HepG2 (cell line): ENCODE measurements around the gene C1orf115. TPM values are rescaled to one million over a fixed set of nuclear protein-coding genes. Genes with fewer than 3 reads are reported as not detected.

Experiments
- ARHGAP35 ChIP-seq: sonication (generic); formaldehyde crosslinking; IDR thresholded peaks from 2 replicates; pipeline ENCODE4 v1.9.0; 2022; ENCODE audit warnings: mild to moderate bottlenecking, inconsistent platforms, moderate library complexity, missing genetic modification reagents, borderline replicate concordance
- ATF1 ChIP-seq: IDR thresholded peaks from 2 replicates; pipeline ENCODE4 v1.6.1; 2016; ENCODE audit warnings: mild to moderate bottlenecking, control low read depth
- BCL3 ChIP-seq: sonication (generic); formaldehyde crosslinking; IDR thresholded peaks from 2 replicates; pipeline ENCODE4 v1.5.1; 2020; ENCODE audit warnings: mild to moderate bottlenecking, missing genetic modification reagents, moderate library complexity
- CHD2 ChIP-seq: IDR thresholded peaks from 2 replicates; pipeline ENCODE4 v1.6.1; 2011; ENCODE audit warnings: low read depth, low read length, improper control_type of control experiment
- EHMT2 ChIP-seq: fragments of 200-600 bp; sonication (generic); IDR thresholded peaks from 2 replicates; pipeline ENCODE4 v1.7.0; 2017; ENCODE audit warnings: antibody characterized with exemption, low read depth, low read length, borderline replicate concordance
- ELF4 ChIP-seq: sonication (generic); formaldehyde crosslinking; IDR thresholded peaks from 2 replicates; pipeline ENCODE4 v1.5.0; 2020; ENCODE audit warnings: missing genetic modification reagents, mild to moderate bottlenecking, moderate library complexity, borderline replicate concordance
- ERF ChIP-seq: IDR thresholded peaks from 2 replicates; pipeline ENCODE4 v1.6.1; 2018; ENCODE audit warnings: missing biosample characterization, missing genetic modification reagents
- KLF12 ChIP-seq: sonication (generic); formaldehyde crosslinking; IDR thresholded peaks from 2 replicates; pipeline ENCODE4 v1.4.0; 2020; ENCODE audit warnings: missing genetic modification reagents, borderline replicate concordance
- NR3C1 ChIP-seq: sonication (generic); formaldehyde crosslinking; IDR thresholded peaks from 2 replicates; pipeline ENCODE4 v1.4.0; 2020; ENCODE audit warnings: missing genetic modification reagents
- RBFOX2 ChIP-seq: fragments of 200-400 bp; formaldehyde crosslinking; IDR thresholded peaks from 2 replicates; pipeline ENCODE4 v1.6.1; 2017; ENCODE audit warnings: low read depth, mild to moderate bottlenecking, low read length
- TCF12 ChIP-seq, 2 experiments: fragments of 450-650 bp in 1 of 2; sonication (generic) in 1 of 2; formaldehyde crosslinking in 1 of 2; IDR thresholded peaks; 2 replicates each; pipeline versions ENCODE4 v1.6.1 to v1.8.0; 2017 to 2022; ENCODE audit warnings: antibody characterized with exemption in 1 of 2, mild to moderate bottlenecking in 1 of 2, missing genetic modification reagents in 1 of 2, moderate library complexity in 1 of 2
- ZBTB7A ChIP-seq: sonication (generic); formaldehyde crosslinking; IDR thresholded peaks from 2 replicates; pipeline ENCODE4 v1.8.0; 2022; ENCODE audit warnings: mild to moderate bottlenecking, missing genetic modification reagents
- ZNF124 ChIP-seq: sonication (generic); formaldehyde crosslinking; IDR thresholded peaks from 2 replicates; pipeline ENCODE4 v1.4.0; 2020; ENCODE audit warnings: missing genetic modification reagents
- ZNF513 ChIP-seq: sonication (generic); formaldehyde crosslinking; conservative IDR thresholded peaks from 2 replicates; pipeline ENCODE4 v1.5.0; 2020; ENCODE audit warnings: missing genetic modification reagents
- ZSCAN9 ChIP-seq: IDR thresholded peaks from 2 replicates; pipeline ENCODE4 v1.6.1; 2016; ENCODE audit warnings: borderline replicate concordance
- polyA plus RNA-seq, 8 experiments: library from polyadenylated mRNA; depleted of rRNA in 3 of 8; stranded (reverse) in 7 of 8; unstranded in 1 of 8; fragments of >200 nt; fragmentation: Illumina TruSeq in 4 of 8; extraction: Trizol in 4 of 8; gene quantifications; 2 replicates each; pipeline versions ENCODE4 v1.2.1 to v1.2.3, GENCODE V29; 2011 to 2016; ENCODE audit warnings: low read depth in 4 of 8, missing spikeins in 1 of 8, mixed read lengths in 1 of 8; ENCODE audit not compliant: insufficient read depth in 1 of 8
- total RNA-seq, 5 experiments: library from RNA; depleted of rRNA; stranded (reverse); fragments of >200 nt; fragmentation: Illumina TruSeq; extraction: Trizol; gene quantifications; 2 replicates each; pipeline ENCODE4 v1.2.3, GENCODE V29; 2016; ENCODE audit warnings: low read depth in 1 of 5
- TF ChIP-seq, protein P1 (sequence below): sonication (generic); formaldehyde crosslinking; IDR thresholded peaks from 2 replicates; pipeline ENCODE4 v1.4.0; 2020; ENCODE audit warnings: mild to moderate bottlenecking, missing genetic modification reagents
- TF ChIP-seq, protein P2 (sequence below): sonication (generic); formaldehyde crosslinking; IDR thresholded peaks from 2 replicates; pipeline ENCODE4 v1.8.0; 2022; ENCODE audit warnings: mild to moderate bottlenecking, missing genetic modification reagents
- TF ChIP-seq, protein P3 (sequence below): sonication (generic); formaldehyde crosslinking; IDR thresholded peaks from 2 replicates; pipeline ENCODE4 v1.5.1; 2020; ENCODE audit warnings: mild to moderate bottlenecking, missing genetic modification reagents, borderline replicate concordance

The C1orf115 gene
- total and polyA plus RNA-seq, 2 of the 13 experiments (the other 11 are each of a cell fraction or from before 2014, with no cell fraction given) = 25.2 to 85.9 TPM

- TF ChIP-seq BCL3 (CRISPR knock-in tag) (no peak), EHMT2 (no peak; the same call in 1 of the 2 replicates), ELF4 (no peak), TCF12 (IDR thresholded peaks at IDR 0.05) (no peak), TCF12 (CRISPR knock-in tag; IDR thresholded peaks at IDR 0.05) (no peak), ARHGAP35 (CRISPR knock-in tag) (no peak), ERF (CRISPR knock-in tag) (no peak), ATF1 (CRISPR knock-in tag) (peak; percentile 27; the same call in 1 of the 2 replicates), ZNF513 (CRISPR knock-in tag) (no peak), CHD2 (no peak), ZBTB7A (CRISPR knock-in tag) (no peak), RBFOX2 (no peak), KLF12 (CRISPR knock-in tag) (no peak), ZNF124 (no peak), NR3C1 (CRISPR knock-in tag) (no peak), ZSCAN9 (no peak)
- TF ChIP-seq, protein P1, sequence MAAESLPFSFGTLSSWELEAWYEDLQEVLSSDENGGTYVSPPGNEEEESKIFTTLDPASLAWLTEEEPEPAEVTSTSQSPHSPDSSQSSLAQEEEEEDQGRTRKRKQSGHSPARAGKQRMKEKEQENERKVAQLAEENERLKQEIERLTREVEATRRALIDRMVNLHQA (CRISPR knock-in tag) = no peak
- TF ChIP-seq, protein P2, sequence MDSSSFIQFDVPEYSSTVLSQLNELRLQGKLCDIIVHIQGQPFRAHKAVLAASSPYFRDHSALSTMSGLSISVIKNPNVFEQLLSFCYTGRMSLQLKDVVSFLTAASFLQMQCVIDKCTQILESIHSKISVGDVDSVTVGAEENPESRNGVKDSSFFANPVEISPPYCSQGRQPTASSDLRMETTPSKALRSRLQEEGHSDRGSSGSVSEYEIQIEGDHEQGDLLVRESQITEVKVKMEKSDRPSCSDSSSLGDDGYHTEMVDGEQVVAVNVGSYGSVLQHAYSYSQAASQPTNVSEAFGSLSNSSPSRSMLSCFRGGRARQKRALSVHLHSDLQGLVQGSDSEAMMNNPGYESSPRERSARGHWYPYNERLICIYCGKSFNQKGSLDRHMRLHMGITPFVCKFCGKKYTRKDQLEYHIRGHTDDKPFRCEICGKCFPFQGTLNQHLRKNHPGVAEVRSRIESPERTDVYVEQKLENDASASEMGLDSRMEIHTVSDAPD (CRISPR knock-in tag) = no peak
- TF ChIP-seq, protein P3, sequence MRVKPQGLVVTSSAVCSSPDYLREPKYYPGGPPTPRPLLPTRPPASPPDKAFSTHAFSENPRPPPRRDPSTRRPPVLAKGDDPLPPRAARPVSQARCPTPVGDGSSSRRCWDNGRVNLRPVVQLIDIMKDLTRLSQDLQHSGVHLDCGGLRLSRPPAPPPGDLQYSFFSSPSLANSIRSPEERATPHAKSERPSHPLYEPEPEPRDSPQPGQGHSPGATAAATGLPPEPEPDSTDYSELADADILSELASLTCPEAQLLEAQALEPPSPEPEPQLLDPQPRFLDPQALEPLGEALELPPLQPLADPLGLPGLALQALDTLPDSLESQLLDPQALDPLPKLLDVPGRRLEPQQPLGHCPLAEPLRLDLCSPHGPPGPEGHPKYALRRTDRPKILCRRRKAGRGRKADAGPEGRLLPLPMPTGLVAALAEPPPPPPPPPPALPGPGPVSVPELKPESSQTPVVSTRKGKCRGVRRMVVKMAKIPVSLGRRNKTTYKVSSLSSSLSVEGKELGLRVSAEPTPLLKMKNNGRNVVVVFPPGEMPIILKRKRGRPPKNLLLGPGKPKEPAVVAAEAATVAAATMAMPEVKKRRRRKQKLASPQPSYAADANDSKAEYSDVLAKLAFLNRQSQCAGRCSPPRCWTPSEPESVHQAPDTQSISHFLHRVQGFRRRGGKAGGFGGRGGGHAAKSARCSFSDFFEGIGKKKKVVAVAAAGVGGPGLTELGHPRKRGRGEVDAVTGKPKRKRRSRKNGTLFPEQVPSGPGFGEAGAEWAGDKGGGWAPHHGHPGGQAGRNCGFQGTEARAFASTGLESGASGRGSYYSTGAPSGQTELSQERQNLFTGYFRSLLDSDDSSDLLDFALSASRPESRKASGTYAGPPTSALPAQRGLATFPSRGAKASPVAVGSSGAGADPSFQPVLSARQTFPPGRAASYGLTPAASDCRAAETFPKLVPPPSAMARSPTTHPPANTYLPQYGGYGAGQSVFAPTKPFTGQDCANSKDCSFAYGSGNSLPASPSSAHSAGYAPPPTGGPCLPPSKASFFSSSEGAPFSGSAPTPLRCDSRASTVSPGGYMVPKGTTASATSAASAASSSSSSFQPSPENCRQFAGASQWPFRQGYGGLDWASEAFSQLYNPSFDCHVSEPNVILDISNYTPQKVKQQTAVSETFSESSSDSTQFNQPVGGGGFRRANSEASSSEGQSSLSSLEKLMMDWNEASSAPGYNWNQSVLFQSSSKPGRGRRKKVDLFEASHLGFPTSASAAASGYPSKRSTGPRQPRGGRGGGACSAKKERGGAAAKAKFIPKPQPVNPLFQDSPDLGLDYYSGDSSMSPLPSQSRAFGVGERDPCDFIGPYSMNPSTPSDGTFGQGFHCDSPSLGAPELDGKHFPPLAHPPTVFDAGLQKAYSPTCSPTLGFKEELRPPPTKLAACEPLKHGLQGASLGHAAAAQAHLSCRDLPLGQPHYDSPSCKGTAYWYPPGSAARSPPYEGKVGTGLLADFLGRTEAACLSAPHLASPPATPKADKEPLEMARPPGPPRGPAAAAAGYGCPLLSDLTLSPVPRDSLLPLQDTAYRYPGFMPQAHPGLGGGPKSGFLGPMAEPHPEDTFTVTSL (CRISPR knock-in tag) = peak; percentile 76; the same call in 1 of the 2 replicates
These were observed 44.6 kb downstream of the C1orf115 start (continued) for GRCh38 chr1:220734571-220735326.
